HG03469 (cell line): ENCODE data around the gene IL34.
"Not testable (repeated sequence)": the region's sequence is repeated elsewhere in the genome, so short reads cannot be mapped to it uniquely, and the experiment has no call there.

Experiments used
- ATAC-seq: cut with Tn5 transposase; IDR thresholded peaks from one replicate; pipeline ENCODE4 v1.9.1; 2021; ENCODE audit warnings: mild to moderate bottlenecking, moderate library complexity, moderate number of reproducible peaks; ENCODE audit not compliant: unreplicated experiment

The IL34 gene

DNA sequence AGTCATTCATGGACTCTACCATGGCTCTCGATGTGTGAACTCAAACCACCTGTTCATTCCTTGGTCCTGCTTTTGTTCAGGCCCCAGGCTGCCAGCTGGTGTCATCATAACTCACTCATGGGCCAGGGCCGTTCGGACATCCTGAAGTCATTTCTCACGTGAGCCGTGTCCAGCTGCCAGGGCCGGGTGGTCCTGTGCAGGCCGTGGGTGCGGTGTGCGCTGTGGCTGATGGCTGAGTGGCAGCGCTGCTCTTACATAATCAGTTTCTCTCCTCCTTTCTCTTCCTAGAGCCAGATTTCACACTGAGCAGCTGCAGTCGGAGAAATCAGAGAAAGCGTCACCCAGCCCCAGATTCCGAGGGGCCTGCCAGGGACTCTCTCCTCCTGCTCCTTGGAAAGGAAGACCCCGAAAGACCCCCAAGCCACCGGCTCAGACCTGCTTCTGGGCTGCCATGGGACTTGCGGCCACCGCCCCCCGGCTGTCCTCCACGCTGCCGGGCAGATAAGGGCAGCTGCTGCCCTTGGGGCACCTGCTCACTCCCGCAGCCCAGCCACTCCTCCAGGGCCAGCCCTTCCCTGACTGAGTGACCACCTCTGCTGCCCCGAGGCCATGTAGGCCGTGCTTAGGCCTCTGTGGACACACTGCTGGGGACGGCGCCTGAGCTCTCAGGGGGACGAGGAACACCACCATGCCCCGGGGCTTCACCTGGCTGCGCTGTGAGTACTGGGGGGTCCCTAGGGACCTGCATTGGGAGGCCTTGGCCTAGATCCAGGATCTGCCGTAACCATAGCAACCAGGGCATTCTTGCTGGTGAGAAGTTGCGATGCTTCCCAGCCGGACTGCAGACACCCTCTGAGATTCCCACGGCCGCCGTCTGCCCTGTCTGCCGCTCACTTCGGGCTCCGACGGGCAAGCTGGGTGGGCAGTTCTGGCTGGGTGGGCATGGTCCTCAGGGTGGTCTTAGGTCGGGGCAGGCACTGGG, at the start of gene IL34:
Gene IL34 (plus strand): TSS at position 300 of the 982 bp plus-strand sequence. CDS start 389 bp downstream, at position 689.
- no peak for ATAC-seq

DNA sequence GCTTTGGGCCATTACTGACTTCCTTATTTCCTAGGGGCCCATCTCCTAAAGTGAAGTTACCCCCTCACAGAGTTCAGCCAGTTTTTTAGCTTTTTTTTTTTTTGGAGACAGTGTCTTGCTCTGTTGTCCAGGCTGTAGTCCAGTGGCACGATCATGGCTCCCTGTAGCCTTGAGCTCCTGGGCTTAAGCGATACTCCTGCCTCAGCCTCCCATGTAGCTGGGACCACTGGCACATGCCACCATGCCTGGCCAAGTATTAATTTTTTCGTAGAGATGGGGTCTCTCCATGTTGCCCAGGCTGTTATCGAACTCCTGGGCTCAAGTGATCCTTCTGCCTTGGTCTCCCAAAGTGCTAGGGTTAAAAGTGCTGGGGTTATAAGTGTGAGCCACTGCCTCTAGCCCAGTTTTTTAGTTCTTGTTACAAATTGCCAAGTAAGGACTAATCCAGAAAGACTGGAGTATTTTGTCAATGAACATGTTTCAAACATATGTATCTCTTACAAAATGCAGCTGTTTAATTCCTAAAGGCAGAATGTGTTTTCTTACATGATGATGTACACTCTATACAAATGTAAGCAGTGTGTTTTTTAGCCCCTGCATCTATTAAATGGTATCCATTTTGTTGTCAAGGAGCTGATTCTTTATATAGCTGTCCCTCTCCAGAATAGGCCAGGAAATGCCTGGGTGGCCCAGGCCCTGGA, 49.1 kb upstream of the IL34 start:
- ATAC-seq, result no peak

DNA sequence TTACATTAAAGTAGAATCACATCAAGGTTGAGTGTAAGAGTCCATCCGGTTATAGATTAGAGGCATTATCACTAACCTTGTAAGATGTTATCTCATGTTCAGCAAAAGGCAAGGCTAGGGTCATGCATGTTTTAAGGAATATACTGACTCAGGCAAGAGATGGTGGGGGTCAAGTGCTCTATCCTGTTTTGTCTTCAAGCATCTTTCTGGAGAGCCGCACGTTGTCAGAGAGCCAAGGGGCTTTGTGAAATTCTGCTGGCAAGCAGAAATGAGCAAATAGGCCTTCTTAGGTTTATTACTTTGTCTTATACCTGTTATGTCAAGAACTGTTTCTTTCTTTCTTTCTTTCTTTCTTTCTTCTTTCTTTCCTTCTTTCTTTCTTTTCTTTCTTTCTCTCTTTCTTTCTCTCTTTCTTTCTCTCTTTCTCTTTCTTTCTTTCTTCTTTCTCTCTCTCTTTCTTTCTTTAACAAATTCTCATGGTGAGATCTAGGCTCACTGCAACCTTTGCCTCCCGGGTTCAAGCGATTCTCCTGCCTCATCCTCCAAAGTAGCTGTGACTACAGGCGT, 47.3 kb upstream of the IL34 start:
- ATAC-seq, result no peak

DNA sequence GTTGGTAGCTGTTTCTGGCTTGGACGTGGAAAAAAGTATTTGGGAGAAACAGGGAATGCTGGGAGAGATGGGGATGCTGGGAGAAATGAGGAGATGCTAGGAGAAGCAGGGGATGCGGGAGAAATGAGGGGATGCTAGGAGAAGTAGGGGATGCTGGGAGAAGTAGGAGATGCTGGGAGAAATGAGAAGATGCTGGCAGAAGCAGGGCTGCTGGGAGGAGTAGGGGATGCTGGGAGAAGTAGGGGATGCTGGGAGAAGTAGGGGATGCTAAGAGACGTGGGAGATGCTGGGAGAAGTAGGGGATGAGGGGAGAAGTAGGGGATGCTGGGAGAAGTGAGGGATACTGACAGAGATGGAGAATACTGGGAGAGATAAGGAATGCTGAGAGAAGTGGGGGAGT, 45.6 kb upstream of the IL34 start:
- ATAC-seq, result no peak

GRCh38 chr16:70601576-70602575, 44.5 kb upstream of the IL34 start:
- ATAC-seq, result no peak

- no peak for ATAC-seq
Measured at GRCh38 chr16:70602831-70603230, 43.5 kb upstream of the IL34 start.

DNA sequence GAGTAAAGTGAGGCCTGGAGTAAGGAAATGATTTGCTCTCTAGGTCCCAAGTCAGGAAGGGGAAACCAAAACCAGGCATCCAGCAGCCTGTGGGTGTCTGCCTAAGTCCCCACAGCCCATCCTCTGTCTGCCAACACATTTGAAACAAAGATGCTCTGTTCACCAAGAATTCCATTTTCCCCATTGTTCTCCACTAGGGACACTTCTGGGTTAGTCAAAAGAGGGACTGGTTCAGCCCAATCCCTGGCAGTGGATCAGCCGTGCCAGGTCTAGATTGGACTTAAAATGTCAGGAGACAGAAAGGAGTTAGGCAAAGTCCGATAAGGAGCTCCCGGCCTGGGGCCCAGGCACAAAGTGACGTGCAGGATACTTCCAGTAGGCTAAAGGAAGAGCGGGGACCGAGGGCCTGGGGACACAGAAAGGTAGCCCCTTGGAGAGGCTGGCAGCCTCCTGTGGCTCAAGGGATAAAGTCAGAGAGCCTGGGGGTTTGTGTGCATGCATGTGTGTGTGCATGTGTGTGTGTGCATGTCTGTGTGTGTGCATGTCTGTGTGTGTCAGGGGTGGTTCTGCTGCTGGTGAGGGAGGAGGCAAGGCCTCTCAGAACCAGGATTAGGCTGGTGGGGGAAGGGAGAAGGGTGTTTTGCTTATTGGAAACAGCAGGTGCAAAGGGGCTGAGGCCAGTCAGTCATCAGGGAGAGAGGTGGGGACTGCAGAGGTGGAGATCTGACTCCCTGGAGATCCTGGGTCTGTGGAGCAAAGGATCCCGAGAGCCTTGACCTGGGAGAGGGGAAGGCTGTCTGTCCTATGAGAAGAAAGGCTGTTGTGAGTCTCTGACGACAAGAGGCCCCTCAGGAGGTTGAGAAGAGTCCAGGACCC, 41.7 kb upstream of the IL34 start:
- ATAC-seq, result no peak

DNA sequence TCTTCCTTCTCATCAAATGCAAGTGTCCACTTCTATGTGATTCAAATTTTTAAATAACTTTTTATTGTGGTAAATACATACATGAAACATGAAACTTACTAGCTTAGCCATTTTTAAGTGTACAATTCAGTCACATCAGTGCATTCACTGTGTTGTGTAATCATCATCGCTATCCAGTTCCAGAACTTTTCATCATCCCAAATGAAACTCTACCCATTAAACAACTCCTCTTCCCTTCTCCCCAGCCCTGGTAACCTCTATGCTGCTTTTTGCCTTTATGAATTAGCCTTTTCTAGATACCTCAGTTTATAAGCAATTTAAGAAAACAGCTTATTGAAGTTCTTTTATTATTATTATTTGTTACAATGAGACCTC, 41.1 kb upstream of the IL34 start:
- ATAC-seq, result no peak

DNA sequence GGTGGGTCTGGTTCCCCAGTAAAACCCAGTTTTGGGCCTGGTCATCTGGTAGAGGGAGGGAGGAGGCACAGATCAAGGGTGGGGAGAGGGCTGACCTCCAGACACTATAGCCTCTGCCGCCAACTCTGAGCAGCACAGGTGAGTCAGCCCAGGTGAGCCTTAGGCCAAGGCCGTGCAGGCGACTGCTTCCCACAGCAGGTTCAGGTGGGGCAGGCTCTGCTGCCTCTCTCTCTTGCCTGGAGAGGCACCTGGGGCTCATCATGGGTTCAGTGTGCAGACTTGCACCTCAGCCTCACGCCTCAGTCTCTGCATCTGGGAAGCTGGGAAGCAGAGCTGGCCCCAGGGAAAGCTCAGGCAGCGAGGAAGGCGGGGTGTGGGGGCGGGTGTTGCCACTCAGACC, 37.8 kb upstream of the IL34 start:
- no peak for ATAC-seq

DNA sequence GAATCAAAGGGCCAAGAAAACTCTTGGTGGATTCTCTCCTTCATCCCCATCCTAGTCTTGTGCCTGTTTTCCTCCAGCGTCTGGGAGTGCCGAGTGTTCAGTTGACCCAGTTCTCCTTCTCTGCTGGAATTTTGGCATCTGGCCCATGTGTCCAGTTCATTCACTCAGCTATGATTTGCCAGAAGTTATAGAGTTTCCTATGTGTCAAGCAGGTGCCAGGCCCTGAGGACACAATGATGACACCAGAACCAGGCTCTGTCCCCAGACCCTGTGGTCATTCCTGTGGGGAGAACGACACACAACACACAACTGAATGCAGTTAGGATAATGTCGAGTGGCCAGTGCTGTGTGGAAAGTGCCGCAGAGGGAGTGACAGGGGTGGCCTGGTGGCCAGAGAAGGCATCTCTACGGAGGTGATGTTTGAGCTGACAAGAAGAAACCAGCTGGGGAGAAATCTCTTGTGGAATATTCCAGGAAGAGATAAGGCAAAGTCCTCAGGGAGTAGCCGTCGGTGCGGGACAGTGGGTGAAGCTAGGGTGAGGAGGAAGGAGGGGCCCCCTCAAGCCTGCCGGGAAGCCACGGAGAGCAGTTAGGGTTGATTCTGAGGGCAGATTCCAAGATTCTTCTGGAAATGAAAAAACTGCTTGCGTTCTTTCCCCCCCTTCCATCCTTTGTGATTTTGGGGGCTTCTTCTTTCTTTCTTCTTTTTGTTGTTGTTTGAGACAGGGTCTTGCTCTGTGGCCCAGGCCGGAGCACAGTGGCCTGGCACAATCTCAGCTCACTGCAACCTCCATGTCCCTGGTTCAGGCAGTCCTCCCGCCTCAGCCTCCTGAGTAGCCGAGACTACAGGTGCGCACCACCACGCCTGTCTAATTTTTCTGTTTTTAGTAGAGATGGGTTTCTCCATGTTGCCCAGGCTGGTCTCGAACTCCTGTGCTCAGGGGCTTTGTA, 35.8 kb upstream of the IL34 start:
- no peak for ATAC-seq

GRCh38 chr16:70611224-70611598, 35.1 kb upstream of the IL34 start:
- no peak for ATAC-seq

- no peak for ATAC-seq
Measured at GRCh38 chr16:70611785-70612303, 34.5 kb upstream of the IL34 start.

DNA sequence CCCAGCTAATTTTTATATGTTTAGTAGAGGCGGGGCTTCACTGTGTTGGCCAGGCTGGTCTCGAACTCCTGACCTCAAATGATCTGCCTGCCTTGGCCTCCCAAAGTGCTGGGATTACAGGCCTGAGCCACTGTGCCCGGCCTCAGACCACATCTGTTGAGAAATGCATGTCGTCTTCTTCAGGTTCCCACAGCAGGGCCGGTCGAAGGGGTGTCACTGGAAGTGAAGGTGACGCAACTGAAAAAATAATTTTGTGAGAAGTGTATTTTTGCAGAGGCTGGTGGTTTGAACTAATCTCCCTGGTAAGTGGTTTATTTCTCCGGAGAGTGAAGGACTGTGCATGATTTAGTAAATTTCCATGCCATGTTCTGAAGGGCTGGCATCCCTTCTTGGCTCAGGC, 33.4 kb upstream of the IL34 start:
- ATAC-seq, result no peak

GRCh38 chr16:70614208-70614951, 32.0 kb upstream of the IL34 start:
- ATAC-seq, result no peak

- ATAC-seq, result no peak
Measured at GRCh38 chr16:70615945-70616344, 30.4 kb upstream of the IL34 start.

DNA sequence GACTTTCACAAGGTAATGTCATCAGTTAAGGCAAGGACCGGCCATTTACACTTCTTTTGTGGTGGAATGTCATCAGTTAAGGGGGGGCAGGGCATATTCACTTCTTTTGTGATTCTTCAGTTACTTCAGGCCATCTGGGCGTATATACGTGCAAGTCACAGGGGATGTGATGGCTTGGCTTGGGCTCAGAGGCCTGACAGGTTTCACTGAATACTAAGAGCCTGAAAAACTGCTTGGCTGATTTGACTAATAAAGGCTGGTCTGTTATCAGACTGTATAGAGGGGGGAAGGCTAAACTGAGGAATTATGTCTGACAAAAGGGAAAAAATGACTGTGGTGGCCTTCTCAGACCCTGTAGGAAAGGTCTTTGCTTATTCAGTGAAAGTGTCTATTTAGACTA, 24.5 kb upstream of the IL34 start:
- not testable (repeated sequence) for ATAC-seq

DNA sequence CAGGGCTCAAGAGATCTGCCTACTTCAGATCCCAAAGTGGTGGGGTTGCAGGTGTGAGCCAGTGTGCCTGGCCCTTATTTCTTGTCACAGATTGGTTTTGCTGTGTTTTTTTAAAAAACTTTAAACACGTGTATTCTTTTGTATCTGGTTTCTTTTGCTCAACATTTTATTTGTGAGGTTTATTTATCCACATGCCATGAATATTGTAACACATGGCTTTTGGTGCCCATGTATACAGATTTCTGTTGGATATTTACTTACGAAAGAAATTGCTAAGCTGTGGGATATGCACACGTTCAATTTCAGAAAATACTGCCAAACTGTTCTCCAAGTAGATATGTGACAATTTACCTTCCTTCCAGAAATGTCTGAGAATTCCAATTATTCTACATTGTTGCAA, 18.7 kb upstream of the IL34 start:
- no peak for ATAC-seq
